HepG2 (cell line): ENCODE results near the gene MBLAC1. TPM values are rescaled to one million over a fixed set of nuclear protein-coding genes. Genes with fewer than 3 reads are reported as not detected.

Source experiments
- ARID2 ChIP-seq: sonication (generic); formaldehyde crosslinking; IDR thresholded peaks from 2 replicates; pipeline ENCODE4 v1.8.1; 2022; ENCODE audit warnings: mild to moderate bottlenecking, missing genetic modification reagents, borderline replicate concordance
- ATF5 ChIP-seq: sonication (generic); formaldehyde crosslinking; IDR thresholded peaks from 2 replicates; pipeline ENCODE4 v1.4.0; 2020; ENCODE audit warnings: mild to moderate bottlenecking, low read depth, missing genetic modification reagents
- DMTF1 ChIP-seq: sonication (generic); formaldehyde crosslinking; IDR thresholded peaks from 2 replicates; pipeline ENCODE4 v1.4.0; 2020; ENCODE audit warnings: mild to moderate bottlenecking, missing genetic modification reagents
- ETV6 ChIP-seq: sonication (generic); formaldehyde crosslinking; conservative IDR thresholded peaks from 2 replicates; pipeline ENCODE4 v1.4.0; 2020; ENCODE audit warnings: missing genetic modification reagents
- GABPB1 ChIP-seq: IDR thresholded peaks from 2 replicates; pipeline ENCODE4 v1.6.1; 2016; ENCODE audit warnings: mild to moderate bottlenecking, missing genetic modification reagents, moderate library complexity, missing compliant biosample characterization
- HMGA1 ChIP-seq: sonication (generic); formaldehyde crosslinking; conservative IDR thresholded peaks from 2 replicates; pipeline ENCODE4 v1.4.0; 2020; ENCODE audit warnings: missing genetic modification reagents
- HNF4A ChIP-seq: sonication (generic); formaldehyde crosslinking; IDR thresholded peaks from 2 replicates; pipeline ENCODE4 v1.4.0; 2020; ENCODE audit warnings: missing genetic modification reagents
- MED13 ChIP-seq: sonication (generic); formaldehyde crosslinking; IDR thresholded peaks from 2 replicates; pipeline ENCODE4 v1.5.0; 2020; ENCODE audit warnings: missing genetic modification reagents
- MTF2 ChIP-seq: sonication (generic); formaldehyde crosslinking; IDR thresholded peaks from 2 replicates; pipeline ENCODE4 v1.5.0; 2020; ENCODE audit warnings: missing genetic modification reagents, borderline replicate concordance
- NFE2L1 ChIP-seq: sonication (generic); formaldehyde crosslinking; IDR thresholded peaks from 2 replicates; pipeline ENCODE4 v1.4.0; 2020; ENCODE audit warnings: missing genetic modification reagents, mild to moderate bottlenecking, borderline replicate concordance
- PRDM15 ChIP-seq: sonication (generic); formaldehyde crosslinking; IDR thresholded peaks from 2 replicates; pipeline ENCODE4 v1.4.0; 2020; ENCODE audit warnings: missing genetic modification reagents
- SIX1 ChIP-seq: sonication (generic); formaldehyde crosslinking; IDR thresholded peaks from 2 replicates; pipeline ENCODE4 v1.4.0; 2020; ENCODE audit warnings: missing genetic modification reagents, borderline replicate concordance
- TMF1 ChIP-seq: sonication (generic); formaldehyde crosslinking; IDR thresholded peaks from 2 replicates; pipeline ENCODE4 v1.8.1; 2022; ENCODE audit warnings: low read depth, missing genetic modification reagents
- ZFY ChIP-seq: sonication (generic); formaldehyde crosslinking; IDR thresholded peaks from 2 replicates; pipeline ENCODE4 v1.4.0; 2020; ENCODE audit warnings: missing genetic modification reagents
- ZNF101 ChIP-seq: sonication (generic); formaldehyde crosslinking; IDR thresholded peaks from 2 replicates; pipeline ENCODE4 v1.4.0; 2020; ENCODE audit warnings: mild to moderate bottlenecking, low read depth, missing genetic modification reagents, borderline replicate concordance
- ZNF143 ChIP-seq: sonication (generic); formaldehyde crosslinking; IDR thresholded peaks from 2 replicates; pipeline ENCODE4 v1.4.0; 2020; ENCODE audit warnings: missing genetic modification reagents
- ZNF331 ChIP-seq: sonication (generic); formaldehyde crosslinking; IDR thresholded peaks from 2 replicates; pipeline ENCODE4 v1.4.0; 2020; ENCODE audit warnings: missing genetic modification reagents
- ZNF44 ChIP-seq: sonication (generic); formaldehyde crosslinking; IDR thresholded peaks from 2 replicates; pipeline ENCODE4 v1.5.1; 2020; ENCODE audit warnings: mild to moderate bottlenecking, missing genetic modification reagents
- polyA plus RNA-seq, 8 experiments: library from polyadenylated mRNA; depleted of rRNA in 3 of 8; stranded (reverse) in 7 of 8; unstranded in 1 of 8; fragments of >200 nt; fragmentation: Illumina TruSeq in 4 of 8; extraction: Trizol in 4 of 8; gene quantifications; 2 replicates each; pipeline versions ENCODE4 v1.2.1 to v1.2.3, GENCODE V29; 2011 to 2016; ENCODE audit warnings: low read depth in 4 of 8, missing spikeins in 1 of 8, mixed read lengths in 1 of 8; ENCODE audit not compliant: insufficient read depth in 1 of 8
- total RNA-seq, 5 experiments: library from RNA; depleted of rRNA; stranded (reverse); fragments of >200 nt; fragmentation: Illumina TruSeq; extraction: Trizol; gene quantifications; 2 replicates each; pipeline ENCODE4 v1.2.3, GENCODE V29; 2016; ENCODE audit warnings: low read depth in 1 of 5
- TF ChIP-seq, protein P1 (sequence below): sonication (generic); formaldehyde crosslinking; IDR thresholded peaks from 2 replicates; pipeline ENCODE4 v1.4.0; 2020; ENCODE audit warnings: missing genetic modification reagents, borderline replicate concordance

MBLAC1 gene
- total and polyA plus RNA-seq, 2 of the 13 experiments (the other 11 are each of a cell fraction or from before 2014, with no cell fraction given), result 0.79 to 2.1 TPM

DNA sequence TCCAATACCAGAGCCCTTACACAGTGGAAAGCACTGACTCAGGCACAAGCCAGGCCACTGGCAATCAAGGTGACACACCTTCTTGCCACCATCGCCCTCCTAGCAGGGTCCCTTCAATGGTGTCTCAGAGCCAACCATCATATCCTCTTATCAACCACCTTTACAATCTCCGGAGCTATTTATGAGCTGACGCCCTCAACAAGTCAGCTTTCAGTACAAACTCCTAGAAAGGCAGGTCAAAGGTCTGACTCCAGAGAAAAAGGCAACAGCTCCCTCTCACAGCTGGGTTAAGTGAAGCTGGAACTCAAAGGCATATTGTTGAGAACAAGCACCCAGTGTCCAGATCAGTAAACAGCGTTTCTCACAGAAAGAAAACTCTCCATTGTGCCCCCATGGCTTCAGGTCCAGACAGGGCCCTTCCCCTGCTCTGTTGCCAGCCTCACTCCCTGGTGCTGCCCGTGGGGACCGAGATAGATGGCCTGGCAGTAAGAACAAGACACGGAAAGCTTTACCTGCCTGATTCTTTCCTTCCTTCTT is 47.7 kb upstream of the MBLAC1 start (continued):
- TF ChIP-seq ZFY (CRISPR knock-in tag) (peak; percentile 45; the same call in 1 of the 2 replicates), SIX1 (peak; percentile 33; the same call in 1 of the 2 replicates), PRDM15 (no peak), ATF5 (CRISPR knock-in tag) (no peak), MED13 (CRISPR knock-in tag) (no peak), NFE2L1 (CRISPR knock-in tag) (no peak), HMGA1 (CRISPR knock-in tag) (no peak), ETV6 (CRISPR knock-in tag) (0 out of 2 replicates have a peak, but pooled peaks have one; percentile 56), ARID2 (CRISPR knock-in tag) (no peak), ZNF101 (CRISPR knock-in tag) (no peak), GABPB1 (no peak), ZNF331 (CRISPR knock-in tag) (peak; percentile 58; the same call in 1 of the 2 replicates), MTF2 (no peak), TMF1 (CRISPR knock-in tag) (no peak), DMTF1 (CRISPR knock-in tag) (no peak), ZNF143 (CRISPR knock-in tag) (no peak), ZNF44 (CRISPR knock-in tag) (no peak), HNF4A (peak; percentile 76)
- TF ChIP-seq, protein P1, sequence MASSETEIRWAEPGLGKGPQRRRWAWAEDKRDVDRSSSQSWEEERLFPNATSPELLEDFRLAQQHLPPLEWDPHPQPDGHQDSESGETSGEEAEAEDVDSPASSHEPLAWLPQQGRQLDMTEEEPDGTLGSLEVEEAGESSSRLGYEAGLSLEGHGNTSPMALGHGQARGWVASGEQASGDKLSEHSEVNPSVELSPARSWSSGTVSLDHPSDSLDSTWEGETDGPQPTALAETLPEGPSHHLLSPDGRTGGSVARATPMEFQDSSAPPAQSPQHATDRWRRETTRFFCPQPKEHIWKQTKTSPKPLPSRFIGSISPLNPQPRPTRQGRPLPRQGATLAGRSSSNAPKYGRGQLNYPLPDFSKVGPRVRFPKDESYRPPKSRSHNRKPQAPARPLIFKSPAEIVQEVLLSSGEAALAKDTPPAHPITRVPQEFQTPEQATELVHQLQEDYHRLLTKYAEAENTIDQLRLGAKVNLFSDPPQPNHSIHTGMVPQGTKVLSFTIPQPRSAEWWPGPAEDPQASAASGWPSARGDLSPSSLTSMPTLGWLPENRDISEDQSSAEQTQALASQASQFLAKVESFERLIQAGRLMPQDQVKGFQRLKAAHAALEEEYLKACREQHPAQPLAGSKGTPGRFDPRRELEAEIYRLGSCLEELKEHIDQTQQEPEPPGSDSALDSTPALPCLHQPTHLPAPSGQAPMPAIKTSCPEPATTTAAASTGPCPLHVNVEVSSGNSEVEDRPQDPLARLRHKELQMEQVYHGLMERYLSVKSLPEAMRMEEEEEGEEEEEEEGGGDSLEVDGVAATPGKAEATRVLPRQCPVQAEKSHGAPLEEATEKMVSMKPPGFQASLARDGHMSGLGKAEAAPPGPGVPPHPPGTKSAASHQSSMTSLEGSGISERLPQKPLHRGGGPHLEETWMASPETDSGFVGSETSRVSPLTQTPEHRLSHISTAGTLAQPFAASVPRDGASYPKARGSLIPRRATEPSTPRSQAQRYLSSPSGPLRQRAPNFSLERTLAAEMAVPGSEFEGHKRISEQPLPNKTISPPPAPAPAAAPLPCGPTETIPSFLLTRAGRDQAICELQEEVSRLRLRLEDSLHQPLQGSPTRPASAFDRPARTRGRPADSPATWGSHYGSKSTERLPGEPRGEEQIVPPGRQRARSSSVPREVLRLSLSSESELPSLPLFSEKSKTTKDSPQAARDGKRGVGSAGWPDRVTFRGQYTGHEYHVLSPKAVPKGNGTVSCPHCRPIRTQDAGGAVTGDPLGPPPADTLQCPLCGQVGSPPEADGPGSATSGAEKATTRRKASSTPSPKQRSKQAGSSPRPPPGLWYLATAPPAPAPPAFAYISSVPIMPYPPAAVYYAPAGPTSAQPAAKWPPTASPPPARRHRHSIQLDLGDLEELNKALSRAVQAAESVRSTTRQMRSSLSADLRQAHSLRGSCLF, result no peak
